GM20000 (cell line): ENCODE data around the gene AFF1.
A peak's percentile ranks its signal among the peaks of the same experiment; 100 is the strongest.
"Not testable (repeated sequence)": the region's sequence is repeated elsewhere in the genome, so short reads cannot be mapped to it uniquely, and the experiment has no call there.

Experiments used
- DNase-seq: peaks from one replicate; pipeline ENCODE4 v3.0.0; 2012; ENCODE audit warnings: low spot score
- TF ChIP-seq, protein P1 (sequence below): IDR thresholded peaks from 2 replicates; pipeline ENCODE4 v1.5.1; 2012; ENCODE audit warnings: mild to moderate bottlenecking, control low read depth; ENCODE audit errors: extremely low read depth, missing control alignments

AFF1 gene

DNA sequence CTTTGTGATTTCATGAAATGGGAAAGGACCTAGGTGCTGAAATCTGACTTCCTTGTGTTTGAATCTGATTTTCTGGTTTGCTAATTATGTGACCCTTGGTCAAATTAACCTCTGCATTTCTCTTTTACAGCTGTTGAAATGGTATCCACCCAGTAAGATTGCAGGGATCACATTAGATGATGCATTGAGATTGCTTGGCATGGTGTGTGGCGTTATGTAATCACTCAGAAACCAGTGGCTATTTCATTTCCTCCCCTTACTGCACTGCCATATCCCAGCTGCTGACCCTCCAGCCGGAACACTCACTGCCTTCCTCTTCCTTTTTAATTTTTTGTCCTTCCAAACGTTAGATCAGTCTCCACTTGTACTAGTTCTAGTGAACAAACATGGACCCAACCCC is 206.6 kb downstream of the AFF1 start:
- TF ChIP-seq, protein P1, sequence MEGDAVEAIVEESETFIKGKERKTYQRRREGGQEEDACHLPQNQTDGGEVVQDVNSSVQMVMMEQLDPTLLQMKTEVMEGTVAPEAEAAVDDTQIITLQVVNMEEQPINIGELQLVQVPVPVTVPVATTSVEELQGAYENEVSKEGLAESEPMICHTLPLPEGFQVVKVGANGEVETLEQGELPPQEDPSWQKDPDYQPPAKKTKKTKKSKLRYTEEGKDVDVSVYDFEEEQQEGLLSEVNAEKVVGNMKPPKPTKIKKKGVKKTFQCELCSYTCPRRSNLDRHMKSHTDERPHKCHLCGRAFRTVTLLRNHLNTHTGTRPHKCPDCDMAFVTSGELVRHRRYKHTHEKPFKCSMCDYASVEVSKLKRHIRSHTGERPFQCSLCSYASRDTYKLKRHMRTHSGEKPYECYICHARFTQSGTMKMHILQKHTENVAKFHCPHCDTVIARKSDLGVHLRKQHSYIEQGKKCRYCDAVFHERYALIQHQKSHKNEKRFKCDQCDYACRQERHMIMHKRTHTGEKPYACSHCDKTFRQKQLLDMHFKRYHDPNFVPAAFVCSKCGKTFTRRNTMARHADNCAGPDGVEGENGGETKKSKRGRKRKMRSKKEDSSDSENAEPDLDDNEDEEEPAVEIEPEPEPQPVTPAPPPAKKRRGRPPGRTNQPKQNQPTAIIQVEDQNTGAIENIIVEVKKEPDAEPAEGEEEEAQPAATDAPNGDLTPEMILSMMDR = no peak
- no peak for DNase-seq

DNA sequence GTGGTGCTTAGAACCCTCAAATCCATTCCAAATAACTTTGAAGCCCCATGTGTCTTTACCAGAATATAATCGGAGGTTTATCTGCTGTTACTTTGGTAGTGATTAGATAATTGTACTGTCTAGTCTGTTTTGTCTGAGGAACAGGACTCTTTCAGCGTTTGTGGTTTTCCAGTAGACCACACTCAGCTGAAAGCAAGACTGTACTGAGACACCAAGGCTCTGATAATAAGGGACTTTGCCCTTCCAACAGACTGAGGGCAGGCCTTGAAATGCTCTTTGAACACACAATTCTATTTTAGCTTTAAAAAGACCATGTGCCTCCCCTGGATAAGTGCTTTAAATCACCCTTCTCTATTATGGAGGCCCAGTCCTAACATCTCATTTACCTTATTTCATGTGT is 209.5 kb downstream of the AFF1 start:
- TF ChIP-seq, protein P1 = no peak
- no peak for DNase-seq

DNA sequence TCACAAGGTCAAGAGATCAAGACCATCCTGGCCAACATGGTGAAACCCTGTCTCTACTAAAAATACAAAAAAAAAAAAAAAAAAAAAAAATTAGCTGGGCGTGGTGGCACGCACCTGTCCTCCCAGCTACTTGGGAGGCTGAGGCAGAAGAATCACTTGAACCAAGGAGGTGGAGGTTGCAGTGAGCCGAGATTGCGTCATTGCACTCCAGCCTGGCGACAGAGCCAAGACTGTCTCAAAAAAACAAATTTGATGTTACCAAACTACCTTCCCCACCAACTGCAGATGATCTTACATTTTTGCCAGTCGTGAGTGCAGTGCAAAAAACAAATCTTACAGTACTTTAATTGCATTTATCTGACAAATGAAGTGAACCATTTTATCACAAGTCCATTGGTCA is 211.1 kb downstream of the AFF1 start:
- DNase-seq = not testable (repeated sequence)

DNA sequence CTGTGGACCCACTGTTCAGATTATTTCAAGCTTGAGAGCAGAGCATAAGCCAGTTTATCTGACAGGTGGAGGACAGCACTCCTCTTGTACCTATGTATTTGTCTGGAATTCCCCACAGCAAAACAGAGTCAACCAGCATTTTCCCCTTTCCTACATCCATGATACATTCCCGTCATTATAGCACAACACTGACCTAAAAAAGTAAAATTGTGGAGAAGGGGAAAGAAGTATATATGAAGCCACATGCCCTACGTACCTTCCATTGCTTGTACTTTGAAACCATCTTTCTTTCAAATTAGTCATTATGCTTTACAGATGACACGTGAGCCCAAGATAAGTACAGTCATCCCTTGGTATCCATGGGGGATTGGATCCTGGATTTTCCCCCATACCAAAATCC is 212.3 kb downstream of the AFF1 start:
- DNase-seq = no peak
- TF ChIP-seq, protein P1 = no peak

DNA sequence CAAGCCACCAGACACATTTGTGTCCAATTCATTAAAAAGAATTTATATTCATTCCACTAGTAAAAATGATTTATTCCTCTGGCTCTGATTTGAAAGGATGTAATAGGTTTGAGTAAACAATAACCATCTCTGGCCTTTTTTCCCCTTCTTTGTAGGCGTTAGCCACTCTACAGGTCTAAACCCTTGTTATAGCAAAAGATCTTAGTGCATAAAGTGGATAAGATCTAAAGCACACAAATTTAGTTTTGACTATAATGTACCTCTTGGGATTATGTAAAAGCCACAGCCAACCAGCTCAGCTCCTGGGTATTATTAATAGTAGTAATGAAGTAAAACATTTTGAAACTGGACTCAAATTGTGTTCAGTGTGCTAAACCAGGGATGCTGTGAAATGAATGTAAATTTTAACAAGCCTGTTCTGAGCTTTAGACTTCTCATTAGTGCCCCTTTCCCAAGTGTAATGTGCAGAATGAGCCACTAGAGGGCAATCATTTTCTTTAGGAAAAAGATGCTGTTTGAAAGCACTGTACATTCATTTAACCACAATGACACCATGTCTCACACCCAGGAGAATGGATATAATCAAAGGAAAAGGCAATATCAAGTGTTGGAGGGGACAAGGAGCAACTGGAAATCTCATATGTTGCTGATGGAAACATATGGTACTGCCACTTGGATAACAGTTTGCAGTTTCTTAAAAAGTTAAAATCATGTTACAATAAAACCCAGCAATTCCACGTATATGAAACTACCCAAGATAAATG is 215.9 kb downstream of the AFF1 start:
- DNase-seq = peak; percentile 38
- TF ChIP-seq, protein P1 = peak; percentile 78

DNA sequence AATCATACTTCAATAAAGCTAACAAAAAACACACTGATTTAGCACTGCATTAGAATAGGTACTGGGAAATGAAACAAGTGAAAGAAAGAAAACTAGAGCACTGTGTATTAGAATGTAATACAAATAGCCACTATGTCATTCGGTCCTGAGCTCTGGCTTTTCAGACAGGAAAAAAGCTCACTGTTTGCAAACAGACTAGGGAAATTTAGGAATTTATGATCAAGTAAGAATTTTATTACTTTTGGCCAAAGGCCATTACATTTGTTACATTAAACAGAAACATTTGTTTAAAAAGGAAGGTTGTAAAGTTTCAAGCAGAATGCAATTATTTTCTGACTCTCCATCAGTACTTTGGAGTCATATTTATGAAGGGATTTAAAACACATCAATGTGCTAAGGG is 216.9 kb downstream of the AFF1 start:
- no peak for DNase-seq
- TF ChIP-seq, protein P1 = no peak

DNA sequence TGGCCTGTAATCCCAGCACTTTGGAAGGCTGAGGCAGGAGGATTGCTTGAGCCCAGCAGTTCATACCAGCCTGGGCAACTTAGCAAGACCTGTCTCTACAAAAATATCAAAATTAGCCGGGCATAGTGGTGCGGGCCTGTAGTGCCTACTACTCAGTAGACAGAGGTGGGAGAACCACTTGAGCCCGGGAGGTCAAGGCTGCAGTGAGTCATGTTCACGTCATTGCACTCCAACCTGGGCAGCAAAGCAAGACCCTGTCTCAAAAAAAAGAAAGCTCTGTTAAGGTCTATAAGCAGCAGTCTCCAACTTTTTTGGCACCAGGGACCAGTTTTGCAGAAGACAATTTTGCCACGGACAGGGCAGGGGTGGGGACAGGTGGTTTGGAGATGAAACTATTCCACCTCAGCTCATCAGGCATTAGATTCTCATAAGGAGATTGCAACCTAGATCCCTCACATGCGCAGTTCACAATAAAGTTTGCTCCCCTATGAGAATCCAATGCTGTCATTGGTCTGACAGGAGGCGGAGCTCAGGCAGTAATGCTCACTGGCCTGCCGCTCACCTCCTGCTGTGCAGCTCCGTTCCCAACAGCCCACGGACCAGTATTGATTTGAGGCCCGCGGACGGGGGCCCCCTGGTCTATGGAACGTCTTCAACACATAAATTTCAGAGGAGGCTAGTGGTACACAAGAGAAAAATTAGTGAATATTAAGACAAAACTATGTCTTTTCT is 217.7 kb downstream of the AFF1 start:
- DNase-seq = no peak
- TF ChIP-seq, protein P1 = no peak
